Smooth muscle cell (in vitro differentiated cells): ENCODE measurements around the gene SLC18A3. TPM values are rescaled to one million over a fixed set of nuclear protein-coding genes. Genes with fewer than 3 reads are reported as not detected.

Experiments
- DNase-seq: peaks from one replicate; lab custom pipeline; 2025; ENCODE audit not compliant: unreplicated experiment; lab: John Stamatoyannopoulos, UW
- H2AFZ ChIP-seq: fragments of 200-600 bp; sonication (generic); 2 replicates; pipeline ENCODE4 v1.6.0; 2016; ENCODE audit warnings: antibody characterized with exemption, low read depth, mild to moderate bottlenecking
- H3F3A ChIP-seq: fragments of 200-600 bp; sonication (generic); 2 replicates; pipeline ENCODE4 v1.6.0; 2017; ENCODE audit warnings: antibody characterized with exemption, low read depth
- H3K27ac ChIP-seq: fragments of 200-600 bp; sonication (generic); 2 replicates; pipeline ENCODE4 v1.5.1; 2016; ENCODE audit warnings: low read depth, mild to moderate bottlenecking
- H3K27me3 ChIP-seq: fragments of 200-600 bp; sonication (generic); 2 replicates; pipeline ENCODE4 v1.6.1; 2016; ENCODE audit warnings: low read depth, mild to moderate bottlenecking
- H3K36me3 ChIP-seq: fragments of 200-600 bp; sonication (generic); 2 replicates; pipeline ENCODE4 v1.5.1; 2016; ENCODE audit warnings: low read depth
- H3K4me1 ChIP-seq: fragments of 200-600 bp; sonication (generic); 2 replicates; pipeline ENCODE4 v1.5.1; 2016; ENCODE audit warnings: low read depth
- H3K4me2 ChIP-seq: fragments of 200-600 bp; sonication (generic); 2 replicates; pipeline ENCODE4 v1.6.0; 2016; ENCODE audit warnings: mild to moderate bottlenecking
- H3K4me3 ChIP-seq: fragments of 200-600 bp; sonication (generic); 2 replicates; pipeline ENCODE4 v1.5.1; 2016; ENCODE audit warnings: mild to moderate bottlenecking
- H3K79me2 ChIP-seq: fragments of 200-600 bp; sonication (generic); 2 replicates; pipeline ENCODE4 v1.6.0; 2016; ENCODE audit warnings: low read depth, mild to moderate bottlenecking
- H3K9ac ChIP-seq: fragments of 200-600 bp; sonication (generic); 2 replicates; pipeline ENCODE4 v1.6.0; 2016; ENCODE audit warnings: low read depth
- H3K9me3 ChIP-seq: fragments of 200-600 bp; sonication (generic); replicated peaks from 2 replicates; pipeline ENCODE4 v1.5.1; 2016; ENCODE audit warnings: low read depth
- H4K20me1 ChIP-seq: fragments of 200-600 bp; sonication (generic); 2 replicates; pipeline ENCODE4 v1.6.0; 2016; ENCODE audit warnings: low read depth
- CTCF ChIP-seq: fragments of 200-600 bp; sonication (generic); IDR thresholded peaks from 2 replicates; pipeline ENCODE4 v1.5.1; 2017; ENCODE audit warnings: borderline replicate concordance, mild to moderate bottlenecking, antibody characterized with exemption; ENCODE audit not compliant: insufficient read depth, poor library complexity, severe bottlenecking
- WGBS: methylation state at CpG from one replicate; pipeline ENCODE4 v1.1.7; 2016; ENCODE audit warnings: low lambda C conversion rate; 5-methylcytosine and 5-hydroxymethylcytosine counted together
- polyA plus RNA-seq: library from polyadenylated mRNA; unstranded; fragments of >200 nt; fragmentation: Nextera tagmentation; extraction: Ambion mirVana; gene quantifications from 2 replicates; pipeline ENCODE4 v1.2.1, GENCODE V29; 2016
- total RNA-seq: library from RNA; depleted of rRNA; stranded (reverse); fragments of >200 nt; gene quantifications from 2 replicates; pipeline ENCODE4 v1.2.3, GENCODE V29; 2014

Gene SLC18A3
- total and polyA plus RNA-seq, 2 experiments from 2014 or later, result not detected

GRCh38 chr10:49567810-49568209, 42.3 kb upstream of the SLC18A3 start:
- Histone ChIP-seq H3K79me2 (no peaks in the 10 kb centered on the region), H3K27ac (no peak overlapping the region), H4K20me1 (no peaks in the 10 kb centered on the region), H3K4me2 (no peak overlapping the region), H3F3A (no peaks in the 10 kb centered on the region), H2AFZ (no peak overlapping the region), H3K36me3 (no peaks in the 10 kb centered on the region), H3K4me1 (no peaks in the 10 kb centered on the region), H3K9ac (no peak overlapping the region), H3K9me3 (no peaks in the 10 kb centered on the region), H3K27me3 (no peaks in the 10 kb centered on the region), H3K4me3 (no peak overlapping the region)
- no peak for TF ChIP-seq CTCF
- 89% methylated on average over 1 of the region's 1 CpG for WGBS
- DNase-seq, result no peak

GRCh38 chr10:49568235-49568634, 41.9 kb upstream of the SLC18A3 start:
- WGBS, result 41% methylated on average over 2 of the region's 2 CpGs
- no peaks in the 10 kb centered on the region for H3K9me3 ChIP-seq
- H2AFZ ChIP-seq, result no peak overlapping the region
- no peak for TF ChIP-seq CTCF
- H3K9ac ChIP-seq, result no peak overlapping the region
- H3F3A ChIP-seq, result no peaks in the 10 kb centered on the region
- H3K4me3 ChIP-seq, result no peak overlapping the region
- no peaks in the 10 kb centered on the region for H3K79me2 ChIP-seq
- no peaks in the 10 kb centered on the region for H3K27me3 ChIP-seq
- peak overlapping the region; percentile 55 for H3K4me2 ChIP-seq
- no peaks in the 10 kb centered on the region for H4K20me1 ChIP-seq
- no peak for DNase-seq
- peak overlapping the region; percentile 19 for H3K27ac ChIP-seq
- no peaks in the 10 kb centered on the region for H3K36me3 ChIP-seq
- H3K4me1 ChIP-seq, result no peaks in the 10 kb centered on the region

- Histone ChIP-seq H2AFZ (no peak overlapping the region), H3K27ac (peak overlapping the region; percentile 19), H3K9ac (no peak overlapping the region), H3F3A (no peaks in the 10 kb centered on the region), H3K27me3 (no peaks in the 10 kb centered on the region), H3K4me3 (no peak overlapping the region), H3K9me3 (no peaks in the 10 kb centered on the region), H3K79me2 (no peaks in the 10 kb centered on the region), H3K4me1 (no peaks in the 10 kb centered on the region), H3K36me3 (no peaks in the 10 kb centered on the region), H4K20me1 (no peaks in the 10 kb centered on the region), H3K4me2 (no peak overlapping the region)
- WGBS, result 45% methylated on average over 3 of the region's 3 CpGs
- no peak for DNase-seq
- TF ChIP-seq CTCF, result no peak
Measured at GRCh38 chr10:49569031-49569631, 41.0 kb upstream of the SLC18A3 start.

GRCh38 chr10:49571388-49571787, 38.7 kb upstream of the SLC18A3 start:
- WGBS, result 54% methylated on average over 2 of the region's 2 CpGs
- TF ChIP-seq CTCF, result no peak
- no peak for DNase-seq

More at GRCh38 chr10:49571388-49571787, 38.7 kb upstream of the SLC18A3 start:
- H3K27ac ChIP-seq, result no peak overlapping the region
- H3K9me3 ChIP-seq, result no peaks in the 10 kb centered on the region
- no peak overlapping the region for H3K4me3 ChIP-seq
- H3K4me1 ChIP-seq, result no peaks in the 10 kb centered on the region
- H2AFZ ChIP-seq, result no peak overlapping the region
- H3K4me2 ChIP-seq, result no peak overlapping the region
- no peak overlapping the region for H3K9ac ChIP-seq
- no peaks in the 10 kb centered on the region for H4K20me1 ChIP-seq
- H3F3A ChIP-seq, result no peaks in the 10 kb centered on the region
- H3K36me3 ChIP-seq, result no peaks in the 10 kb centered on the region
- no peaks in the 10 kb centered on the region for H3K79me2 ChIP-seq
- H3K27me3 ChIP-seq, result no peaks in the 10 kb centered on the region
